Measurements from ENCODE around the gene RIMKLB.

The RIMKLB gene

GRCh38 chr12:8831116-8831515, 133.3 kb downstream of the RIMKLB start:
- no peak overlapping the region for H3K4me3 ChIP-seq (ENCODE audit: low read length)
- no peak for TF ChIP-seq ZNF274 (IDR thresholded peaks at IDR 0.05; ENCODE audit: low read depth, low read length)

- TF ChIP-seq ZNF274 (IDR thresholded peaks at IDR 0.05; ENCODE audit: low read depth, low read length) = no peak
- no peak overlapping the region for H3K4me3 ChIP-seq (ENCODE audit: low read length)
Measured at GRCh38 chr12:8832500-8832899, 134.7 kb downstream of the RIMKLB start.

All from GM08714 (cell line).